GM20000 (cell line): ENCODE results near the gene MOB4.

ENCODE experiments used
- DNase-seq: peaks from one replicate; pipeline ENCODE4 v3.0.0; 2012; ENCODE audit warnings: low spot score
- CTCF ChIP-seq: IDR thresholded peaks from 2 replicates; pipeline ENCODE4 v1.5.1; 2012; ENCODE audit warnings: mild to moderate bottlenecking, control low read depth; ENCODE audit errors: extremely low read depth, missing control alignments

The MOB4 gene

GRCh38 chr2:197495433-197496134 lies 20.3 kb upstream of the MOB4 start:
- no peak for TF ChIP-seq CTCF
- DNase-seq = no peak

GRCh38 chr2:197496695-197497094 lies 19.2 kb upstream of the MOB4 start:
- TF ChIP-seq CTCF = no peak
- DNase-seq = no peak

- no peak for TF ChIP-seq CTCF
- DNase-seq = no peak
Observed at GRCh38 chr2:197497326-197497725, 18.5 kb upstream of the MOB4 start.

- TF ChIP-seq CTCF = no peak
- DNase-seq = no peak
Observed at GRCh38 chr2:197498235-197498936, 17.5 kb upstream of the MOB4 start.

- peak; percentile 59 for DNase-seq
Observed at GRCh38 chr2:197498937-197499593, 16.8 kb upstream of the MOB4 start.

GRCh38 chr2:197499594-197500502 lies 16.0 kb upstream of the MOB4 start, which contains the start of the genes HSPD1 and HSPE1:
Gene HSPD1, minus strand, starts transcription at chr2:197499840. Its CDS starts 992 bp downstream, at chr2:197498848.
Gene HSPE1, plus strand, starts transcription at chr2:197500379. Its CDS starts 58 bp downstream, at chr2:197500437.
- DNase-seq = peak; percentile 97
- TF ChIP-seq CTCF = peak; percentile 37

More at GRCh38 chr2:197498937-197499593, 16.8 kb upstream of the MOB4 start:
- no peak for TF ChIP-seq CTCF
